Fibroblast of lung (primary cell): ENCODE measurements around the gene LIMA1.

Experiments used
- EZH2 ChIP-seq: IDR thresholded peaks from 2 replicates; pipeline ENCODE4 v1.5.1; 2012; ENCODE audit warnings: low read length, control low read depth, mild to moderate bottlenecking; ENCODE audit errors: missing control alignments
- TF ChIP-seq, protein P1 (sequence below), 2 donors: IDR thresholded peaks in 1 of 2; conservative IDR thresholded peaks in 1 of 2; 1 replicate in 1 of 2; 2 replicates in 1 of 2; pipeline ENCODE4 v1.5.1; 2011 to 2012; ENCODE audit warnings: low read length in 2 of 2, control low read depth in 1 of 2, inconsistent platforms in 1 of 2, low read depth in 1 of 2, mild to moderate bottlenecking in 1 of 2

DNA sequence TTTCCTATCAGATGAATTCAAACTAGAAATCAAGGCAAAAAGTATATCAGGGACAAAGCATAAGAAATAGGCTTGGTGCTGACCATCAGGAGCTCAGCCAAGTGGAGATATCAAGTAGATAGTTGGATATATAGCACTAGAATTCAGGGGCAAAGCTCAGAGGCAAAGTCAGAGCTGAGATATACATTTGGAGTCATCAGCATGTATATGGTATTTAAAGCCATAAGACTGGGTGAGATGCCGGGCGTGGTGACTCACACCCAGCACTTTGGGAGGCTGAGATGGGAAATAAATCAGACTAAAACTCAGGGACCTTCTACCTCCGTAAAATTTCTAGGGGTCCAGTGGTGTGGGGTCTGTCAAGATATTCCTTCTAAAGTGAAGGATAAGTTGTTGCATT is 38.9 kb upstream of the LIMA1 start:
- TF ChIP-seq, protein P1, sequence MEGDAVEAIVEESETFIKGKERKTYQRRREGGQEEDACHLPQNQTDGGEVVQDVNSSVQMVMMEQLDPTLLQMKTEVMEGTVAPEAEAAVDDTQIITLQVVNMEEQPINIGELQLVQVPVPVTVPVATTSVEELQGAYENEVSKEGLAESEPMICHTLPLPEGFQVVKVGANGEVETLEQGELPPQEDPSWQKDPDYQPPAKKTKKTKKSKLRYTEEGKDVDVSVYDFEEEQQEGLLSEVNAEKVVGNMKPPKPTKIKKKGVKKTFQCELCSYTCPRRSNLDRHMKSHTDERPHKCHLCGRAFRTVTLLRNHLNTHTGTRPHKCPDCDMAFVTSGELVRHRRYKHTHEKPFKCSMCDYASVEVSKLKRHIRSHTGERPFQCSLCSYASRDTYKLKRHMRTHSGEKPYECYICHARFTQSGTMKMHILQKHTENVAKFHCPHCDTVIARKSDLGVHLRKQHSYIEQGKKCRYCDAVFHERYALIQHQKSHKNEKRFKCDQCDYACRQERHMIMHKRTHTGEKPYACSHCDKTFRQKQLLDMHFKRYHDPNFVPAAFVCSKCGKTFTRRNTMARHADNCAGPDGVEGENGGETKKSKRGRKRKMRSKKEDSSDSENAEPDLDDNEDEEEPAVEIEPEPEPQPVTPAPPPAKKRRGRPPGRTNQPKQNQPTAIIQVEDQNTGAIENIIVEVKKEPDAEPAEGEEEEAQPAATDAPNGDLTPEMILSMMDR (conservative IDR thresholded peaks at IDR 0.05 in 1 of 2, IDR thresholded peaks at IDR 0.05 in 1 of 2; ENCODE audit: low read depth in 1 of 2, low read length in 2 of 2), result no peak
- no peak for TF ChIP-seq EZH2
